Caco-2 (cell line): ENCODE measurements around the gene IL2RG. TPM values are rescaled to one million over a fixed set of nuclear protein-coding genes. Genes with fewer than 3 reads are reported as not detected.

Experiments
- BruUV-seq: library from RNA; stranded (reverse); fragments of 400-500 nt; replicated peaks from 2 replicates; lab custom pipeline; 2021; lab: Mats Ljungman, UMichigan
- CTCF ChIA-PET: fragments of 300-600 bp; sonication (Branson Sonifier 250); formaldehyde crosslinking; loops from one replicate; lab custom pipeline; 2022; ENCODE audit warnings: antibody characterized with exemption; lab: Charles Lee
- POLR2A ChIA-PET: fragments of 300-600 bp; sonication (Branson Sonifier 250); formaldehyde crosslinking; loops from one replicate; lab custom pipeline; 2022; ENCODE audit warnings: antibody characterized with exemption; lab: Charles Lee
- DNase-seq, 2 experiments: peaks; one replicate each; pipeline versions ENCODE4 v3.0.0 to v3.0.0-alpha.2; 2020 to 2022
- H3K27me3 ChIP-seq: replicated peaks from 2 replicates; pipeline ENCODE4 v1.6.0; 2011; ENCODE audit warnings: low read length; ENCODE audit not compliant: control insufficient read depth, insufficient read depth
- H3K36me3 ChIP-seq: 2 replicates; pipeline ENCODE4 v1.5.1; 2011; ENCODE audit warnings: low read length; ENCODE audit not compliant: control insufficient read depth, insufficient read depth
- H3K4me1 ChIP-seq: fragments of 250-450 bp; sonication (Bioruptor Pico); 2 replicates; pipeline ENCODE4 v1.5.1; 2020; ENCODE audit warnings: mild to moderate bottlenecking
- H3K4me3 ChIP-seq: 2 replicates; pipeline ENCODE4 v1.5.1; 2011; ENCODE audit warnings: low read depth, mild to moderate bottlenecking, control low read depth, low read length
- H3K9me3 ChIP-seq: fragments of 250-450 bp; sonication (Bioruptor Pico); 2 replicates; pipeline ENCODE4 v1.5.1; 2020; ENCODE audit warnings: mild to moderate bottlenecking, moderate library complexity
- H3K27ac Mint-ChIP-seq: one replicate; pipeline ENCODE4 v1.8.0; 2022; ENCODE audit warnings: mixed read lengths; ENCODE audit not compliant: unreplicated experiment
- H3K27me3 Mint-ChIP-seq: one replicate; pipeline ENCODE4 v1.8.0; 2022; ENCODE audit warnings: mixed read lengths; ENCODE audit not compliant: insufficient read depth, unreplicated experiment
- H3K36me3 Mint-ChIP-seq: one replicate; pipeline ENCODE4 v1.8.0; 2022; ENCODE audit warnings: mild to moderate bottlenecking, mixed read lengths; ENCODE audit not compliant: insufficient read depth, unreplicated experiment
- H3K4me1 Mint-ChIP-seq: one replicate; pipeline ENCODE4 v1.8.0; 2022; ENCODE audit warnings: low read depth, mixed read lengths; ENCODE audit not compliant: unreplicated experiment
- H3K4me3 Mint-ChIP-seq: one replicate; pipeline ENCODE4 v1.8.0; 2022; ENCODE audit warnings: mild to moderate bottlenecking, moderate library complexity, mixed read lengths; ENCODE audit not compliant: unreplicated experiment
- H3K9me3 Mint-ChIP-seq: one replicate; pipeline ENCODE4 v1.8.0; 2022; ENCODE audit warnings: mixed read lengths; ENCODE audit not compliant: unreplicated experiment
- CTCF ChIP-seq, 2 experiments: fragments of 200-600 bp in 1 of 2; IDR thresholded peaks; 1 replicate in 1 of 2; 2 replicates in 1 of 2; pipeline versions ENCODE4 v1.5.1 to v1.8.0; 2011 to 2022; ENCODE audit warnings: antibody characterized with exemption in 1 of 2, control low read depth in 1 of 2, inconsistent platforms in 1 of 2, low read depth in 1 of 2, low read length in 1 of 2, mild to moderate bottlenecking in 1 of 2, moderate library complexity in 1 of 2; ENCODE audit not compliant: insufficient read depth in 1 of 2, severe bottlenecking in 1 of 2, unreplicated experiment in 1 of 2
- intact Hi-C: fragments of 100-400 bp; cut with micrococcal nuclease; formaldehyde crosslinking; loops from one replicate; pipeline ENCODE4 v1.10.0; 2022; ENCODE audit not compliant: unreplicated experiment
- total RNA-seq: library from RNA; stranded (reverse); gene quantifications from 2 replicates; pipeline ENCODE4 v1.2.3, GENCODE V29; 2022

IL2RG gene
- total RNA-seq, 1 experiment from 2014 or later: 5.1 TPM

- TF ChIP-seq CTCF (IDR thresholded peaks at IDR 0.05; ENCODE audit: insufficient read depth in 1 of 2, low read depth in 1 of 2, low read length in 1 of 2, severe bottlenecking in 1 of 2, unreplicated experiment in 1 of 2): no peak
- intact Hi-C loops: loop anchor here (1.0 to 5.0 kb wide), 2 partner anchors 51 to 110 kb away; partner anchors contain the start of gene MED12
- Mint-ChIP-seq H3K36me3 (peaks cover 28% of the 10 kb centered on the region), H3K27me3 (no peaks in the 10 kb centered on the region), H3K4me3 (peak overlapping the region; percentile 100), H3K27ac (peak overlapping the region; percentile 94), H3K4me1 (peaks cover 23% of the 10 kb centered on the region), H3K9me3 (no peaks in the 10 kb centered on the region)
- POLR2A ChIA-PET: interaction anchor here (0.6 kb wide), 1 partner anchor 298 kb away, joined by 3 read pairs; the partner anchor contains the start of gene TAF1
- H3K4me1 ChIP-seq: 0 out of 2 replicates have a peak, but pooled peaks cover 5% of the 10 kb centered on the region
- BruUV-seq: no TSS peak
- no peaks in the 10 kb centered on the region for H3K9me3 ChIP-seq
- no peaks in the 10 kb centered on the region for H3K27me3 ChIP-seq
- peak in 1 of 2 experiments; percentile 35 for DNase-seq
- CTCF ChIA-PET: interaction anchor here (0.6 kb wide), 1 partner anchor 28 kb away, joined by 3 read pairs; no protein-coding TSS in a partner anchor
- H3K36me3 ChIP-seq: no peaks in the 10 kb centered on the region
- peak overlapping the region; percentile 61 for H3K4me3 ChIP-seq
These were observed 43.7 kb downstream of the IL2RG start for GRCh38 chrX:71067712-71068043.

GRCh38 chrX:71067089-71067488, 44.3 kb downstream of the IL2RG start:
- CTCF ChIA-PET: no interaction called here

GRCh38 chrX:71060127-71060526, 51.2 kb downstream of the IL2RG start:
- no peak for DNase-seq
- H3K27ac Mint-ChIP-seq: no peak overlapping the region
- no peaks in the 10 kb centered on the region for H3K27me3 ChIP-seq
- H3K4me3 Mint-ChIP-seq: no peak overlapping the region
- no peaks in the 10 kb centered on the region for H3K9me3 Mint-ChIP-seq
- H3K4me1 ChIP-seq: peaks cover 9% of the 10 kb centered on the region
- POLR2A ChIA-PET: no interaction called here
- no peak overlapping the region for H3K4me3 ChIP-seq
- no TSS peak for BruUV-seq
- intact Hi-C loops: no loop called here
- CTCF ChIA-PET: no interaction called here
- H3K27me3 Mint-ChIP-seq: no peaks in the 10 kb centered on the region
- peaks cover 14% of the 10 kb centered on the region for H3K4me1 Mint-ChIP-seq
- H3K9me3 ChIP-seq: no peaks in the 10 kb centered on the region
- H3K36me3 ChIP-seq: no peaks in the 10 kb centered on the region
- peaks cover 46% of the 10 kb centered on the region for H3K36me3 Mint-ChIP-seq
- TF ChIP-seq CTCF (IDR thresholded peaks at IDR 0.05; ENCODE audit: insufficient read depth in 1 of 2, low read depth in 1 of 2, low read length in 1 of 2, severe bottlenecking in 1 of 2, unreplicated experiment in 1 of 2): no peak

More at GRCh38 chrX:71067089-71067488, 44.3 kb downstream of the IL2RG start:
- BruUV-seq: no TSS peak
- Mint-ChIP-seq H3K4me1 (peaks cover 17% of the 10 kb centered on the region), H3K4me3 (peak overlapping the region; percentile 100), H3K36me3 (peaks cover 32% of the 10 kb centered on the region), H3K27ac (peak overlapping the region; percentile 94), H3K9me3 (no peaks in the 10 kb centered on the region), H3K27me3 (no peaks in the 10 kb centered on the region)
- H3K4me1 ChIP-seq: 0 out of 2 replicates have a peak, but pooled peaks cover 5% of the 10 kb centered on the region
- no peak for TF ChIP-seq CTCF (IDR thresholded peaks at IDR 0.05; ENCODE audit: insufficient read depth in 1 of 2, low read depth in 1 of 2, low read length in 1 of 2, severe bottlenecking in 1 of 2, unreplicated experiment in 1 of 2)
- no peaks in the 10 kb centered on the region for H3K36me3 ChIP-seq
- peak overlapping the region; percentile 61 for H3K4me3 ChIP-seq
- intact Hi-C loops: loop anchor here (5.0 kb wide), 1 partner anchor 110 kb away; no protein-coding TSS in a partner anchor
- no peaks in the 10 kb centered on the region for H3K27me3 ChIP-seq
- DNase-seq: no peak
- POLR2A ChIA-PET: no interaction called here
- H3K9me3 ChIP-seq: no peaks in the 10 kb centered on the region
